Stimulated activated CD8-positive, alpha-beta memory T cell treated with anti-CD3 and anti-CD28 coated beads, Interleukin-4, amount 100 ng/mL, for 4 hours (primary cell): ENCODE results near the gene LITAF.
"Not testable (repeated sequence)": the region's sequence is repeated elsewhere in the genome, so short reads cannot be mapped to it uniquely, and the experiment has no call there.

Experiments
- DNase-seq, 2 donors: peaks; one replicate each; pipeline ENCODE4 v3.0.0-alpha.2; 2020; ENCODE audit warnings: low read depth in 2 of 2, low spot score in 1 of 2

The LITAF gene

GRCh38 chr16:11621539-11621919, 34.8 kb upstream of the LITAF start:
- DNase-seq = no peak

GRCh38 chr16:11620243-11621003, 33.7 kb upstream of the LITAF start:
- DNase-seq = no peak

GRCh38 chr16:11619327-11619851, 32.7 kb upstream of the LITAF start:
- no peak for DNase-seq

- DNase-seq = no peak
Measured at GRCh38 chr16:11618107-11618717, 31.5 kb upstream of the LITAF start.

- no peak for DNase-seq
Measured at GRCh38 chr16:11615748-11616447, 29.2 kb upstream of the LITAF start.

- DNase-seq = no peak
Measured at GRCh38 chr16:11614587-11615175, 28.0 kb upstream of the LITAF start.

- no peak for DNase-seq
Measured at GRCh38 chr16:11613381-11614303, 26.9 kb upstream of the LITAF start.

GRCh38 chr16:11612665-11613025, 25.9 kb upstream of the LITAF start:
- no peak for DNase-seq

- no peak for DNase-seq
Measured at GRCh38 chr16:11611871-11612664, 25.3 kb upstream of the LITAF start.

GRCh38 chr16:11610580-11610979, 23.9 kb upstream of the LITAF start:
- no peak for DNase-seq

GRCh38 chr16:11610121-11610505, 23.4 kb upstream of the LITAF start:
- no peak for DNase-seq

- no peak for DNase-seq
Measured at GRCh38 chr16:11609474-11610120, 22.9 kb upstream of the LITAF start.

- DNase-seq = no peak
Measured at GRCh38 chr16:11605891-11606290, 19.2 kb upstream of the LITAF start.

GRCh38 chr16:11605564-11605886, 18.8 kb upstream of the LITAF start:
- DNase-seq = no peak

GRCh38 chr16:11604783-11605563, 18.3 kb upstream of the LITAF start:
- DNase-seq = no peak

- DNase-seq = not testable (repeated sequence)
Measured at GRCh38 chr16:11604296-11604695, 17.6 kb upstream of the LITAF start.

GRCh38 chr16:11603331-11603750, 16.6 kb upstream of the LITAF start:
- no peak for DNase-seq

GRCh38 chr16:11602321-11602720, 15.6 kb upstream of the LITAF start:
- DNase-seq = no peak

- DNase-seq = no peak
Measured at GRCh38 chr16:11601911-11602310, 15.2 kb upstream of the LITAF start.
